Keratinocyte (primary cell): ENCODE results near the gene CDK14.

Experiments
- CTCF ChIP-seq, 3 experiments: IDR thresholded peaks in 1 of 3; conservative IDR thresholded peaks in 1 of 3; optimal IDR thresholded peaks in 1 of 3; 2 replicates in 2 of 3; 3 replicates in 1 of 3; pipeline versions ENCODE3 to v1.5.1; 2011; ENCODE audit warnings: low read length in 3 of 3, mild to moderate bottlenecking in 3 of 3, moderate library complexity in 2 of 3, control low read depth in 1 of 3, inconsistent platforms in 1 of 3; ENCODE audit not compliant: insufficient read depth in 2 of 3; ENCODE audit errors: extremely low read depth in 1 of 3
- EZH2 ChIP-seq: IDR thresholded peaks from one replicate; pipeline ENCODE4 v1.6.1; 2012; ENCODE audit warnings: inconsistent platforms, mild to moderate bottlenecking, low read length, moderate library complexity

DNA sequence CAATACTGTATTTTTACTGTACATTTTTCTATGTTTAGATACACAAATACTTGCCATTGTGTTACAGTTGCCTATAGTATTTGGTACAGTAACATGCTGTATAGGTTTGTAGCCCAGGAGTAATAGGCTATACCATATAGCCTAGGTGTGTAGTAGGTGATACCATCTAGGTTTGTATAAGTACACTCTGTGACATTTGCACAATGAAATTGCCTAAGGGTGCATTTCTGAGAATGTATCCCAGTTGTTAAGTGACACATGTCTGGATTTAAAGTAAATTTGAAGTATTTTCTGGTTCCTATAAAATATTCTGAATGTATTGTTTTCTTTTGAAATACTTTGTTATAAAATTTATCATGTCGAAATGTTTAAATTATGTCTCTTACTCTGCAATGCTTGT lies 7.2 kb downstream of the CDK14 start:
- TF ChIP-seq EZH2 = no peak
- TF ChIP-seq CTCF (optimal IDR thresholded peaks at IDR 0.05 in 1 of 3, IDR thresholded peaks at IDR 0.05 in 1 of 3, conservative IDR thresholded peaks at IDR 0.05 in 1 of 3; ENCODE audit: extremely low read depth in 1 of 3, insufficient read depth in 2 of 3, low read length in 3 of 3) = no peak
